Measurements from ENCODE around the gene CADPS.

CADPS gene

GRCh38 chr3:62501289-62501668 lies 373.9 kb downstream of the CADPS start:
- no peak for DNase-seq (ENCODE audit: low read depth)

DNA sequence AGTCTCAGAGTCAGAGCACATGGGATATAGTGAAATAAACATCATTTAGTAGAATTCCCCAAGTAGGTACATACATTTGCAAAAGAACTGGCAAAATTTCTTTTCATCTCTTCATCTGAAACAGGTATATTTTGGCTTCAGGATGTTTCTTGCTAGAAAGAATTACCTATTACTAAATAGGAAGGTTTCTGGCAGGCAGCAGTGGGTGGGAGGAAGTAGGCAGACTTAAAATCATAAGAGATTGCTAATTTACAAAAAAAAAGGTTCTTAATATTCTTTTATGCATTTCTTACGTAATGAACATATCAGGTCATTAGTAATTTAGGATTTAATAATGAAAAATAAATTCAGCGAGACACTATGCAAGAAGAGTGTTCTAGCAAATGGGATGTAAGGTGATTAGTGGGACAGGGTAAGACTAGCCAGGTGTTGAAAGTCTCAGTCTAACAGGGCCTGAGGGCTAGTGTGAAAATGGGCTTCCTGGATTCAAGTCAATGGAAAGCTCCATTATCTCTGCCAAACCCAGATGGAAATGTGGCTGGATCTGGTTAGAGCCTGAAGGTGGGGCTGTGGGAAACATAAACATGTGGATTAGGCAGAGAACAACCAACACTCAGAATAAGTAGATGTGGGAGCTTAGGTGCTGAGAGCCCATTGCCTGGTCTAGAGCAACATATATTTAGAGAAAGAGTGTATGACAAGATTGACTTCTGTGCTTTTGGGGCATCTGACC lies 374.5 kb downstream of the CADPS start:
- DNase-seq (ENCODE audit: low read depth), result no peak

- no peak for DNase-seq (ENCODE audit: low read depth)
Measured at GRCh38 chr3:62497156-62497555, 378.1 kb downstream of the CADPS start.

DNA sequence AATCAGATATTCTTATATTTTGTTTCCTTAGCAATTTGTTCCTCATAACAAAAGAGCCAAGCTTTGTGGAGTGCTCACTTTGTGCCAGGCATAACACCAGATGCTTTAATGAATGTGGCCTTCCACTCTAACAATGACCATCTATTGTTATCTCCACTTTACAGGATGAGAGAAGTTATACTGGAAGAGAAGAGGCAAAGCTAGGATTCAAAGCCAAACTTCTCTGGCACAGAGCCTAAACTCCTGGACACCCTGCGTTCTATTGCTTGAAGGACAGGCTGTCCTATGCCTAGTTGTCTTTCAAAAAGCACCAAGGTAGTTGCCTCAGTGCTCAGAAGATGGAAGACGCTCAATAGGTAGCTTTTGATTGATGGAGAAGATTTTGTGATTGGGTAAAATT lies 378.7 kb downstream of the CADPS start:
- no peak for DNase-seq (ENCODE audit: low read depth)

DNA sequence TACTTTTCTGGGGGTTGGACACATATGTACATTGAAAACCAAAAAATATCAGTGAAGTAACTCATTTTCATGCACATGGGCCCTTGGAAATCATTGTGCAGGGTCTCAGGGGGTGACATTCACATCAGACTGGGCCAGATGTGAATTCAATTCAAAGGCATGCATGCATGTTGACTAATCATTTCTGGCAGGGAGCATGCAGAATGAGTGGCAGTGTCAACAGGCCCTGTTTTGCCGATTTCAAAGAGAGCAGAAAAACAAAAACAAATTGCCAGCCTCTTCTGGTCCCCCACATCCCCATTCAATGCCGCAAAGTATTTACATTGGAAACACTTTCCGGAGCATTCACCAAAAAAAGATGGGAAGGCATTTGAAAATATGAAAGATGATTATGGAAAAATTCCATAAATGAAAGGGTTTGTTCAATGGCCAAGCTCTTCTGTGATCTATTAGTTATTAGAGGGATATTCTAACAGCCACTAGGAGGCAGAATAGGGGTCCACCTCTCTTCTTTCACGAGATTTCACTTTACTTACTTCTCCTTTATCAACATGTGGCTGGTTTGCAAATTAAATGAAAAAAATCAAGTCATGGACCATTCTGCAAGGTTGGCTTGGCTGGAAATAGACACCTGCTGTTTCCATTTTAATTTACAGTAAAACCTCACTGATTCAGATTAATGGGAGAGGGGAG lies 382.0 kb downstream of the CADPS start:
- no peak for DNase-seq (ENCODE audit: low read depth)

GRCh38 chr3:62482961-62483360 lies 392.3 kb downstream of the CADPS start:
- DNase-seq (ENCODE audit: low read depth), result no peak

- no peak for DNase-seq (ENCODE audit: low read depth)
Measured at GRCh38 chr3:62481962-62482361, 393.3 kb downstream of the CADPS start.

DNA sequence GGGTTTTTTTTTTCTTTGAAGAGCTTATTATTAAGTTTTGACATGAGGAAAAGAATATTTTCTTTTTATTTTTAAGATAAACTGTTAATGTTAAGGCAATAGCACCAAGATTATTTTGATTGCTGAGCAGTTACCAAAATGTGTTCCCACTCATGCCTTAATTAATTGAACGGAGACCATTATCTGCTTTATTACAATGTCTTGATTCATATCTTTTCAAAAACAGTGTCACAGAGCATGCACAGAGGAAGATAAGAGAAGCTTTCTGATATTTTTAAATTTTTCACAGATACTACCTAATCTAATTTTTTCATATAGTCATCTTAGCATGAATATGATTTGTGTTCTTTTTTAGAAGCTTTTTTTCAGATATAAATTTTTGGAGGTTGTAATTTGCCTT lies 395.2 kb downstream of the CADPS start:
- DNase-seq (ENCODE audit: low read depth), result no peak

DNA sequence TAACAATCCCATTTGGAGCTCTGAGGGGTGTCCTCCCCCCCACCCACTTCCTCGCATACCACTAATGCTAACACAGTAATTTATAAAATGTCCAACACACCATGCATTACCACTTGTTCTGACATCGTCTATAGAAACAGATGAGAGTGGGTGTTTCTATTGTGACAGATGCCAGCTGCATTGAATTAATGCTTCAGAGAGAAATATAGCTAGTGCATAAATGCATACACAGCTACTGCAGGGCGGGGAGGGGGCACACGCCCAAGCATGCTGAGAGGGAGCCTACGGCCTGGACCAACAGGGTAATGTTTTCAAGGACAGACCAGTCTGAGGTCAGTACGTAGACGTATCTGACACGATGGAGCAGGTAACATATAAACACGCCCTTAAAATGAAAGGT lies 395.9 kb downstream of the CADPS start:
- no peak for DNase-seq (ENCODE audit: low read depth)

GRCh38 chr3:62475306-62475705 lies 399.9 kb downstream of the CADPS start:
- DNase-seq (ENCODE audit: low read depth), result no peak

DNA sequence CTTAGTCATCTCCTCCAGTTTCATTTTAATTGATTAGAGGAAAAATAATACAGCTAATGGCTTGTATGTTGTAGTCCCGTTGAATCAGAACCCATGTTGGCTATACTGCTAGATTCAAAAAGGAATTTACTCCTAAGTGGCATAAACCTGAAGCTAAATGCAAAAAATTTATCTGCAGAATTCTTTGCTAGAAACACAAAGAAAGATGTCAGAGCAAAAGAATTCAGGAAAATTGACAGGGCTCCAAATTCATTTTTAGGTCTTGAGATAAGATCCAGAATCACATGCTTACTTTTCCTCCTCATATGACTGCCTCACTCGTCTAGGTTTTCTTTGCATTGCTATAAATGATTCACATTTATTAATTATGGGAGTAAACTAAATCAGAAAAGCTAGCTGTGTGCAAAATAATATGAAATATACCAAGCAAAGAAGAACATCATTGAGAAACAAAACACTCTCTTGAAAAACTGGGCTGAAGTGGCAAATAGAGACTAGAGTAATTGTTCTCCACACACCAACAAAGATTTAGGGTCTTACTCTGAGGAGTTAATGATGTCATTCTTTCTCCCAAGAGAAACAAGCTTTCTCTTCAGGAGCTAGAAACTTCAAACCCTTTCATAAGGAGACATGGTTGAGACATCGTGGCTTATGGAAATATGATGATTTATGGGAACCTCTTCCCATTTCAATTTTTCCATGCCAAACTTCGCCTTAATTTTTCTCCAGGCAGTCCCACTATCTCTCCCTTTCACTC lies 407.1 kb downstream of the CADPS start:
- DNase-seq (ENCODE audit: low read depth), result no peak

DNA sequence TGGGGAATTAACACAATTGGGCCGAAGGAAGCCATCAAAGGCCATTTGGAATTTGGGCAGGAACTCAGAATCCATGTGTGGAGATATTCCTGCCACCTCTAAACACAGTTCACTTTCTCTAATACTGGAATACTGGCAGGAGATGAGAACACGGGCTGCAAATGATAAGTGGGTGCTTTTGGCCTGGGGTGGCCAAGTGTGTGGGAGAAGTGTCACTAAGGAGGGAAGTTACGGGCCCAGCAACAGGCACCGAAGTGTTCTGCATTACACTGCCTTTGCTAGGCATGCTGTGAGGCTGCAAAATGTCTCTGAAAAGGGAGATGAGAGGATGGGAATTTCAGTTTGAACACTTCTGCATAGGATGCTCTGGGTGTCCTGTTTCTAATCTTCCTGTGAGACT lies 412.4 kb downstream of the CADPS start:
- DNase-seq (ENCODE audit: low read depth), result no peak

DNA sequence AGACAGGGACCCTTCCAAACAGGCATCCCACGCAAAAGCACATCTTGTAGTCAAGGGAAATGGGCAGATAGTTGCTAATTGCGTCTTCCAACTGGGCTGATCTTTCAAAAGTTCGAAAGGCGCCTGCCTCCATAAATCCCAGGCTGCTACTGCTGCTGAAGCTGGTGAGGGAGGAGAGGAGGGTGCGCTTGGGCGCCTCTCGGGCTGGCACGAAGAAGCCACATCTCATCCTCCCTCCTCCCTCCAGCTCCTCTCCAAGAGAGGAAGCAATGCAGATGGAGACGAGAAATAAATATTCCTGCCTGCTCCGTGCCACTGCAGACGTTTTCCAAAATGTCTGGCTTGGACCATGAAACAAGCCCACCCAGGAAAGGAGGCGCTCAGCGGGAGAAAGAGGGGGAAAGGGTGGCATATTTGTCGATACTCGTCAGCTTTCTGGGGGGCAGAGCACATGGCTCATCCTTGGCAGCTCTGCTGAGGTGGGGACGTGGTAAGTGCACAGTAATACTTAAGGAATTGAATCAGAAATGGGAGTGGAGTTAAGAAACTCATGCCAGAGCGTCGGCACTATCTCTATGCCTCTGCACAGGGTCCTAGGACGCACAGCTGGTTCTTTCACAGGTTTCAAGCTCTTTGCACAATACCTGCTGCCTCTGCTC lies 413.0 kb downstream of the CADPS start:
- DNase-seq (ENCODE audit: low read depth), result no peak

DNA sequence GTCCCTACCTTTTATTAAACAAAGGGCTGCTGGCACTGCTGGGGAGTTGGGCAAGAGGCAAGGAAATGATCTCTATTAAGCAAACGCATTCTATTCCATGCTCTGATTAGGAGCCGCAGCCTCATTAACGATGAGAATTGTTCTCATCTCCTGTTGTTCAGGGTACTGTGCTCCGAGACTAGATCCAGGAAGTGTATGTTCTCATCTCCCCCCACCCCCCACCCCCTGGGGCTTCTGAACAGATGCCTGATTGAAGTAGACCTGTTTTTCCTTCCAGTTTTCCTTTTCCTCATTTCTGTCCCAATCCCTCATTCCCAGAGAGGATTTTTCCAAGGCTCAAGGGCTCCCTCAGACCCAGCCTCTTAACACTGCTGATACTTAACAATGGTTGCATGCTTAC lies 420.3 kb downstream of the CADPS start:
- DNase-seq (ENCODE audit: low read depth), result no peak

GRCh38 chr3:62453448-62453847 lies 421.8 kb downstream of the CADPS start:
- DNase-seq (ENCODE audit: low read depth), result no peak

GRCh38 chr3:62451211-62451887 lies 423.9 kb downstream of the CADPS start:
- DNase-seq (ENCODE audit: low read depth), result no peak

GRCh38 chr3:62446337-62446940 lies 428.8 kb downstream of the CADPS start:
- no peak for DNase-seq (ENCODE audit: low read depth)

- peak; percentile 3 for DNase-seq (ENCODE audit: low read depth)
Measured at GRCh38 chr3:62445275-62445674, 429.9 kb downstream of the CADPS start.

DNA sequence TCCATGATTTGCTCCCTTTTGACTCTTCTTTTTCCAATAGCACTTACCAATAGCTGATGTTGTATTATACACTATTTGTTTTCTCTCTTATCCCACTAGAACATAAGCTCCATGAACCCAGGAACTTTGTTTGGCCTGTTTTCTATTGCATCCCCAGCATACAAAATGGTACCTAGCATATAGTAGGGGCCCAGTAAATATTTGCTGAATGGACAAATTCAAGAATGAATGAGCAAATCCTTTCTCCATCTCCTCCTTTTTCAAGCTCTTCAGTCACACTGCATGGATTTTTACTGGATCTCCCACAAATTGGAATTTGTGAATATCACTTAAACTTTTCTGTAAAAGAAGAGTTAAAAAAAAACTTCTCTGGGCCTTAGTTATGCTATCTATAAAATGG lies 435.2 kb downstream of the CADPS start:
- no peak for DNase-seq (ENCODE audit: low read depth)

GRCh38 chr3:62439176-62439813 lies 435.9 kb downstream of the CADPS start:
- no peak for DNase-seq (ENCODE audit: low read depth)

- no peak for DNase-seq (ENCODE audit: low read depth)
Measured at GRCh38 chr3:62436785-62437184, 438.4 kb downstream of the CADPS start.
